Cerebellar nuclear complex (tissue), 1 donor: Measurements from ENCODE around the gene TAS2R50.
"Not testable (repeated sequence)": the region's sequence is repeated elsewhere in the genome, so short reads cannot be mapped to it uniquely, and the experiment has no call there.

Experiments
- DNase-seq, 2 experiments: peaks; one replicate each; lab custom pipeline; 2025; lab: John Stamatoyannopoulos, UW

The TAS2R50 gene

GRCh38 chr12:10986812-10987211 is at the start of gene TAS2R50:
Gene TAS2R50, minus strand, starts transcription at chr12:10986912. Its CDS starts 52 bp downstream, at chr12:10986860.
- DNase-seq: no peak

- not testable (repeated sequence) for DNase-seq
Measured at GRCh38 chr12:11033959-11034358, 47.2 kb upstream of the TAS2R50 start.

- DNase-seq: no peak
Measured at GRCh38 chr12:11031307-11031706, 44.6 kb upstream of the TAS2R50 start, which contains the start of gene TAS2R31. Gene TAS2R31, minus strand, starts transcription at chr12:11031407. Its CDS starts 72 bp downstream, at chr12:11031335.

- DNase-seq: no peak
Measured at GRCh38 chr12:11026118-11026517, 39.4 kb upstream of the TAS2R50 start.

GRCh38 chr12:11023387-11023786 is 36.7 kb upstream of the TAS2R50 start:
- DNase-seq: no peak

- no peak for DNase-seq
Measured at GRCh38 chr12:11022520-11022919, 35.8 kb upstream of the TAS2R50 start, which contains the start of gene TAS2R19. Gene TAS2R19, minus strand, starts transcription at chr12:11022620. Its CDS starts 49 bp downstream, at chr12:11022571.

- no peak for DNase-seq
Measured at GRCh38 chr12:11016937-11017336, 30.2 kb upstream of the TAS2R50 start.

GRCh38 chr12:11015775-11016430 is 29.2 kb upstream of the TAS2R50 start:
- no peak for DNase-seq

- no peak for DNase-seq
Measured at GRCh38 chr12:11014234-11014633, 27.5 kb upstream of the TAS2R50 start.

GRCh38 chr12:11007608-11008007 is 20.9 kb upstream of the TAS2R50 start:
- no peak for DNase-seq

- no peak for DNase-seq
Measured at GRCh38 chr12:10998204-10998603, 11.5 kb upstream of the TAS2R50 start, which contains the start of gene TAS2R20. Gene TAS2R20, minus strand, starts transcription at chr12:10998304. Its CDS starts 429 bp downstream, at chr12:10997875.

- no peak for DNase-seq
Measured at GRCh38 chr12:10994307-10994706, 7.6 kb upstream of the TAS2R50 start.

GRCh38 chr12:10989107-10989506 is 2.4 kb upstream of the TAS2R50 start:
- no peak for DNase-seq

GRCh38 chr12:10982244-10982643 is 4.5 kb downstream of the TAS2R50 start:
- no peak for DNase-seq

- no peak for DNase-seq
Measured at GRCh38 chr12:10974965-10975364, 11.7 kb downstream of the TAS2R50 start.

GRCh38 chr12:10968765-10969456 is 17.8 kb downstream of the TAS2R50 start:
- DNase-seq: no peak

- no peak for DNase-seq
Measured at GRCh38 chr12:10967409-10967808, 19.3 kb downstream of the TAS2R50 start.

- no peak for DNase-seq
Measured at GRCh38 chr12:10966314-10966713, 20.4 kb downstream of the TAS2R50 start.

- DNase-seq: no peak
Measured at GRCh38 chr12:10965476-10965875, 21.2 kb downstream of the TAS2R50 start.

- DNase-seq: no peak
Measured at GRCh38 chr12:10960211-10960610, 26.5 kb downstream of the TAS2R50 start.

GRCh38 chr12:10959804-10960203 is 26.9 kb downstream of the TAS2R50 start:
- DNase-seq: no peak

- no peak for DNase-seq
Measured at GRCh38 chr12:10957741-10958140, 29.0 kb downstream of the TAS2R50 start.

GRCh38 chr12:10956085-10956484 is 30.6 kb downstream of the TAS2R50 start:
- DNase-seq: no peak
